ENCODE measurements around the gene PTPRC.

The PTPRC gene

GRCh38 chr1:198664068-198664788, 25.4 kb downstream of the PTPRC start:
- Mint-ChIP-seq H3K27ac (peak overlapping the region; percentile 94), H3K4me1 (ENCODE audit: low read depth) (peaks cover 79% of the 10 kb centered on the region), H3K36me3 (ENCODE audit: low read depth) (peaks cover 63% of the 10 kb centered on the region), H3K9me3 (no peaks in the 10 kb centered on the region), H3K4me3 (peak overlapping the region; percentile 75), H3K27me3 (no peaks in the 10 kb centered on the region)
- DNase-seq, result no peak

GRCh38 chr1:198667186-198667585, 28.3 kb downstream of the PTPRC start:
- Mint-ChIP-seq H3K4me3 (peak overlapping the region; percentile 35), H3K27ac (peak overlapping the region; percentile 94), H3K27me3 (no peaks in the 10 kb centered on the region), H3K36me3 (ENCODE audit: low read depth) (peaks cover 77% of the 10 kb centered on the region), H3K9me3 (no peaks in the 10 kb centered on the region), H3K4me1 (ENCODE audit: low read depth) (peaks cover 87% of the 10 kb centered on the region)
- DNase-seq, result no peak

- Mint-ChIP-seq H3K36me3 (ENCODE audit: low read depth) (peaks cover 80% of the 10 kb centered on the region), H3K9me3 (no peaks in the 10 kb centered on the region), H3K27ac (peak overlapping the region; percentile 94), H3K4me3 (peak overlapping the region; percentile 35), H3K4me1 (ENCODE audit: low read depth) (peaks cover 88% of the 10 kb centered on the region), H3K27me3 (no peaks in the 10 kb centered on the region)
- DNase-seq, result no peak
These were observed 29.0 kb downstream of the PTPRC start for GRCh38 chr1:198667807-198668206.

- Mint-ChIP-seq H3K27me3 (no peaks in the 10 kb centered on the region), H3K9me3 (no peaks in the 10 kb centered on the region), H3K4me1 (ENCODE audit: low read depth) (peaks cover 90% of the 10 kb centered on the region), H3K36me3 (ENCODE audit: low read depth) (peaks cover 84% of the 10 kb centered on the region), H3K4me3 (peak overlapping the region; percentile 55), H3K27ac (peak overlapping the region; percentile 94)
- peak; percentile 48 for DNase-seq
These were observed 30.3 kb downstream of the PTPRC start for GRCh38 chr1:198669023-198669698.

GRCh38 chr1:198669771-198670170, 30.9 kb downstream of the PTPRC start:
- Mint-ChIP-seq H3K27ac (peak overlapping the region; percentile 94), H3K9me3 (no peaks in the 10 kb centered on the region), H3K36me3 (ENCODE audit: low read depth) (peaks cover 81% of the 10 kb centered on the region), H3K4me3 (peak overlapping the region; percentile 55), H3K4me1 (ENCODE audit: low read depth) (peaks cover 88% of the 10 kb centered on the region), H3K27me3 (no peaks in the 10 kb centered on the region)
- no peak for DNase-seq

- Mint-ChIP-seq H3K27ac (peak overlapping the region; percentile 87), H3K4me1 (ENCODE audit: low read depth) (peaks cover 89% of the 10 kb centered on the region), H3K9me3 (no peaks in the 10 kb centered on the region), H3K27me3 (no peaks in the 10 kb centered on the region), H3K36me3 (ENCODE audit: low read depth) (peaks cover 82% of the 10 kb centered on the region), H3K4me3 (peak overlapping the region; percentile 34)
- DNase-seq, result no peak
These were observed 32.3 kb downstream of the PTPRC start for GRCh38 chr1:198671136-198671535.

- peaks cover 85% of the 10 kb centered on the region for H3K36me3 Mint-ChIP-seq (ENCODE audit: low read depth)
- H3K27me3 Mint-ChIP-seq, result no peaks in the 10 kb centered on the region
- H3K9me3 Mint-ChIP-seq, result no peaks in the 10 kb centered on the region
- peak overlapping the region; percentile 90 for H3K27ac Mint-ChIP-seq
- H3K4me3 Mint-ChIP-seq, result no peak overlapping the region
- DNase-seq, result no peak
- peaks cover 91% of the 10 kb centered on the region for H3K4me1 Mint-ChIP-seq (ENCODE audit: low read depth)
These were observed 33.3 kb downstream of the PTPRC start for GRCh38 chr1:198672124-198672523.

- Mint-ChIP-seq H3K4me1 (ENCODE audit: low read depth) (peaks cover 91% of the 10 kb centered on the region), H3K27me3 (no peaks in the 10 kb centered on the region), H3K27ac (peak overlapping the region; percentile 90), H3K4me3 (peak overlapping the region; percentile 59), H3K9me3 (no peaks in the 10 kb centered on the region), H3K36me3 (ENCODE audit: low read depth) (peaks cover 85% of the 10 kb centered on the region)
- no peak for DNase-seq
These were observed 35.2 kb downstream of the PTPRC start for GRCh38 chr1:198674009-198674408.

- Mint-ChIP-seq H3K4me3 (peak overlapping the region; percentile 69), H3K4me1 (ENCODE audit: low read depth) (peaks cover 90% of the 10 kb centered on the region), H3K27me3 (no peaks in the 10 kb centered on the region), H3K27ac (peak overlapping the region; percentile 95), H3K9me3 (no peaks in the 10 kb centered on the region), H3K36me3 (ENCODE audit: low read depth) (peaks cover 85% of the 10 kb centered on the region)
- no peak for DNase-seq
These were observed 37.4 kb downstream of the PTPRC start for GRCh38 chr1:198676253-198676652.

GRCh38 chr1:198677027-198677426, 38.2 kb downstream of the PTPRC start:
- H3K36me3 Mint-ChIP-seq (ENCODE audit: low read depth), result peaks cover 77% of the 10 kb centered on the region
- H3K4me3 Mint-ChIP-seq, result peak overlapping the region; percentile 69
- H3K9me3 Mint-ChIP-seq, result no peaks in the 10 kb centered on the region
- H3K4me1 Mint-ChIP-seq (ENCODE audit: low read depth), result peaks cover 88% of the 10 kb centered on the region
- H3K27me3 Mint-ChIP-seq, result no peaks in the 10 kb centered on the region
- no peak for DNase-seq
- peak overlapping the region; percentile 95 for H3K27ac Mint-ChIP-seq

- Mint-ChIP-seq H3K36me3 (ENCODE audit: low read depth) (peaks cover 72% of the 10 kb centered on the region), H3K4me3 (peak overlapping the region; percentile 69), H3K9me3 (no peaks in the 10 kb centered on the region), H3K27me3 (no peaks in the 10 kb centered on the region), H3K4me1 (ENCODE audit: low read depth) (peaks cover 87% of the 10 kb centered on the region), H3K27ac (peak overlapping the region; percentile 95)
- no peak for DNase-seq
These were observed 39.0 kb downstream of the PTPRC start for GRCh38 chr1:198677871-198678270.

- peak; percentile 56 for DNase-seq
- H3K27ac Mint-ChIP-seq, result peak overlapping the region; percentile 95
- peaks cover 88% of the 10 kb centered on the region for H3K4me1 Mint-ChIP-seq (ENCODE audit: low read depth)
- H3K27me3 Mint-ChIP-seq, result no peaks in the 10 kb centered on the region
- peak overlapping the region; percentile 69 for H3K4me3 Mint-ChIP-seq
- H3K9me3 Mint-ChIP-seq, result no peaks in the 10 kb centered on the region
- peaks cover 71% of the 10 kb centered on the region for H3K36me3 Mint-ChIP-seq (ENCODE audit: low read depth)
These were observed 39.5 kb downstream of the PTPRC start for GRCh38 chr1:198678301-198678836.

- Mint-ChIP-seq H3K9me3 (no peaks in the 10 kb centered on the region), H3K27ac (peak overlapping the region; percentile 95), H3K36me3 (ENCODE audit: low read depth) (peaks cover 72% of the 10 kb centered on the region), H3K4me1 (ENCODE audit: low read depth) (peaks cover 88% of the 10 kb centered on the region), H3K4me3 (peak overlapping the region; percentile 69), H3K27me3 (no peaks in the 10 kb centered on the region)
- DNase-seq, result peak; percentile 69
These were observed 40.1 kb downstream of the PTPRC start for GRCh38 chr1:198678901-198679329.

- H3K36me3 Mint-ChIP-seq (ENCODE audit: low read depth), result peaks cover 71% of the 10 kb centered on the region
These were observed 40.8 kb downstream of the PTPRC start for GRCh38 chr1:198679535-198680173.

More at GRCh38 chr1:198679535-198680173, 40.8 kb downstream of the PTPRC start:
- Mint-ChIP-seq H3K9me3 (no peaks in the 10 kb centered on the region), H3K4me1 (ENCODE audit: low read depth) (peaks cover 88% of the 10 kb centered on the region), H3K27ac (peak overlapping the region; percentile 95), H3K4me3 (peak overlapping the region; percentile 69), H3K27me3 (no peaks in the 10 kb centered on the region)
- peak; percentile 63 for DNase-seq

All from activated T-cell treated with anti-CD3 and anti-CD28 coated beads, Interleukin-2, amount 50 U/mL, for 24 hours (primary cell).